GM06990 (cell line): ENCODE measurements around the gene ESR1.

ENCODE experiments used
- DNase-seq: peaks from one replicate; pipeline ENCODE4 v3.0.0-alpha.2; 2011; ENCODE audit not compliant: insufficient read length; ENCODE audit errors: extremely low read depth
- H3K27me3 ChIP-seq: replicated peaks from 2 replicates; pipeline ENCODE4 v1.6.0; 2011; ENCODE audit warnings: low read length; ENCODE audit not compliant: control insufficient read depth, insufficient read depth
- H3K36me3 ChIP-seq: 2 replicates; pipeline ENCODE4 v1.5.1; 2011; ENCODE audit warnings: low read length; ENCODE audit not compliant: control insufficient read depth, insufficient read depth
- H3K4me3 ChIP-seq: replicated peaks from 2 replicates; pipeline ENCODE4 v1.5.1; 2011; ENCODE audit warnings: low read depth, mild to moderate bottlenecking, control low read depth, low read length
- TF ChIP-seq, protein P1 (sequence below): IDR thresholded peaks from 2 replicates; pipeline ENCODE4 v1.5.1; 2011; ENCODE audit warnings: low read length, control low read depth, mild to moderate bottlenecking, inconsistent platforms; ENCODE audit not compliant: insufficient read depth, poor library complexity, severe bottlenecking

Gene ESR1

DNA sequence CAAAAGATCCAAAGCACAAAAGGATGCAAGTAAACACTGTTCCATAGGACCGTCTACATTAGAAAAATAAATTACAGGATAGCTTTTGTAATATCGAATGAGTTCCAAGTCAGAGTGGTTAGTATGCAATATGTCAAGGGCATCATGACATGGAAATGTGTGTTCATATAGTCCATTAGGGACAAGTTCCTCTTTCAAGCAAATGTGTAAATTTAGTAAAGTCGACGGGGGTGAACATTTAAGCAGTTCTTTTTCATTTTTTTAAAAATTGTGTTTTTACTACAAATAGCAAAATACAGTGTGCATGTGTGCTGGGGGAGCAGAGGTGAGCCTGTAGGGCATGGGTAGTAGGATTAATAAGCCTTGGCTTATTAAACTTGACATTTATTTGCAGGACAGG lies 359.0 kb downstream of the ESR1 start:
- TF ChIP-seq, protein P1, sequence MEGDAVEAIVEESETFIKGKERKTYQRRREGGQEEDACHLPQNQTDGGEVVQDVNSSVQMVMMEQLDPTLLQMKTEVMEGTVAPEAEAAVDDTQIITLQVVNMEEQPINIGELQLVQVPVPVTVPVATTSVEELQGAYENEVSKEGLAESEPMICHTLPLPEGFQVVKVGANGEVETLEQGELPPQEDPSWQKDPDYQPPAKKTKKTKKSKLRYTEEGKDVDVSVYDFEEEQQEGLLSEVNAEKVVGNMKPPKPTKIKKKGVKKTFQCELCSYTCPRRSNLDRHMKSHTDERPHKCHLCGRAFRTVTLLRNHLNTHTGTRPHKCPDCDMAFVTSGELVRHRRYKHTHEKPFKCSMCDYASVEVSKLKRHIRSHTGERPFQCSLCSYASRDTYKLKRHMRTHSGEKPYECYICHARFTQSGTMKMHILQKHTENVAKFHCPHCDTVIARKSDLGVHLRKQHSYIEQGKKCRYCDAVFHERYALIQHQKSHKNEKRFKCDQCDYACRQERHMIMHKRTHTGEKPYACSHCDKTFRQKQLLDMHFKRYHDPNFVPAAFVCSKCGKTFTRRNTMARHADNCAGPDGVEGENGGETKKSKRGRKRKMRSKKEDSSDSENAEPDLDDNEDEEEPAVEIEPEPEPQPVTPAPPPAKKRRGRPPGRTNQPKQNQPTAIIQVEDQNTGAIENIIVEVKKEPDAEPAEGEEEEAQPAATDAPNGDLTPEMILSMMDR: no peak
- Histone ChIP-seq H3K4me3 (no peak overlapping the region), H3K36me3 (no peaks in the 10 kb centered on the region), H3K27me3 (no peaks in the 10 kb centered on the region)
- DNase-seq: no peak

DNA sequence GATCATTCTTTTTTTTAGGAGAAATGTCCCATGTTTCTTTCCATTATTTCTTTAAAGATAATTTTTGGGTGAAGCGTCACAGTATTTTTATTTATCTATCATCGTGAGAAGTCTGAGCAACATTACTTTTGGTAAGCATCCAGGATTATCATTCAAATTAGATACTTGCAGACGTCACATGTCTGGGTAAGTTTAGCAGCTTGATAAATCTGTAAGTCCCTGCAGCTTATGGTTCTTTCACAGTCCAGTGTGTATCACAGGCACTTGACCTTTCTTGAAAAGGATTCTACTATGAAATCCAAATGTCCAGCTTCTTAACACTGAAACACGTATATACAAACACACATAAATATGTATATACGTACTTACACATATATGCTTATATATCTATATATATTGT lies 359.4 kb downstream of the ESR1 start:
- Histone ChIP-seq H3K4me3 (no peak overlapping the region), H3K27me3 (no peaks in the 10 kb centered on the region), H3K36me3 (no peaks in the 10 kb centered on the region)
- TF ChIP-seq, protein P1: no peak
- no peak for DNase-seq

DNA sequence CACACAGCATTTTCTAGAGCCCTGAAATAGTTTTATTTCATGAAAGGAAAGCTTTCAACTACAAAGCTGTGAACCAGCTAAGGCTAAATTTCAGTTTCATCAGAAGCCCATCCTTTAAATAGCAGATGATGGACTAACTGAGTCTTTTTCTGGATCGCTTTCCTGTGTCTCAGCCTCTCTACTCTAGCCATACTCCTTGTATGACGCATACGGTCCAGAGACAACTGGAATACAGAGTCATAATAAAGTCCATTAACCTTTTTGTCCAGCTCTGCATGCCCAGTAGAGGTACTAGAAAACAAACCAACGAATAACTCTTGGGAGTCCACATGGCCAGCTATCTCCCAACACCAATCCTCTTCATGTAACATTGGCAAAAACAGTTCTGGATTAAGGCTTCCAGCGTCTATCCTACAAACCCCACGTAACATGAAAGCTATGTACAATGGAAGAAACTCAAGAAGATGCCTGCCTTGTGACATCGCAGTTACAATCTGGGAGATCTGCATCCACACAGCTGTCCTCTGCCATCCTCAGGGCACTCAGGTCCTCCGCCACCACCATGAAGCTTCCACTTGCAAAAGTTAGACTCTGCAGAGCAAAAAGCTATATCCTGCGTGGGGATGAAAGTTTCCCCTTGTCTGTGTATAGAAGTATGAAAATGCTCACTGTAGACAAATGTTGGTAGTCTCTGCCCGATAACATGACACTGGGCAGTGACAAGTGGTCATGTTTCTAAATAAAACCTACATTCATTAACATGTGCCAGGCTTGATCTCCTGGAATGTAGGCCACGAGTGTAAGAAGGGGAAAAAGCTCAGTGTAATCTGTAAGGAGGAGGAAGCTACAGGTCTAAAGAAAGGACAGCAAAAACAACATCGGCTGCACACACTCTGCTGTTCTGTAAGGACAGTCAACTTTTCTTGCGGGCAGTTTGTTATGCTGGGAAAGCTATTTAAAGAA lies 360.4 kb downstream of the ESR1 start:
- DNase-seq: no peak
- Histone ChIP-seq H3K4me3 (no peak overlapping the region), H3K36me3 (no peaks in the 10 kb centered on the region), H3K27me3 (no peaks in the 10 kb centered on the region)
- TF ChIP-seq, protein P1: no peak

DNA sequence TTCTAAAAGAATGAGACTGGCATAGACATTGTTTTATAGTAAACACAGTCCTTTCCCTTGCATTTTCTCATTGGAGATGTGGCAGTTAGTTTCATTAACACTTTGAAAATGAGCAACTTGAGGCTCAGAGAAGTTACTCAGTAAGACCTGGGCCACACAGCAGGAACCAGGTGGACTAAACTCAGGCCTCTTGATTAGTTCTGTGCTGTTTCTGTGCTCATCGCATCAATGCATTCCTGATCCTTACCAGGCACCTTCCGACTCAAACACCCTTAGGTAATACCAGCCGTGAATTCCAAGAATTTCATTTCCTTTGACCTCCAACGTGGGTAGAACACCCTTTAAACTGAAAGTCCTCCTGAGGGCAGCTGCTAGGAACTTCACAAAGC lies 362.8 kb downstream of the ESR1 start:
- H3K27me3 ChIP-seq: no peaks in the 10 kb centered on the region
- H3K36me3 ChIP-seq: no peaks in the 10 kb centered on the region
- no peak overlapping the region for H3K4me3 ChIP-seq
- DNase-seq: no peak
- TF ChIP-seq, protein P1: no peak

DNA sequence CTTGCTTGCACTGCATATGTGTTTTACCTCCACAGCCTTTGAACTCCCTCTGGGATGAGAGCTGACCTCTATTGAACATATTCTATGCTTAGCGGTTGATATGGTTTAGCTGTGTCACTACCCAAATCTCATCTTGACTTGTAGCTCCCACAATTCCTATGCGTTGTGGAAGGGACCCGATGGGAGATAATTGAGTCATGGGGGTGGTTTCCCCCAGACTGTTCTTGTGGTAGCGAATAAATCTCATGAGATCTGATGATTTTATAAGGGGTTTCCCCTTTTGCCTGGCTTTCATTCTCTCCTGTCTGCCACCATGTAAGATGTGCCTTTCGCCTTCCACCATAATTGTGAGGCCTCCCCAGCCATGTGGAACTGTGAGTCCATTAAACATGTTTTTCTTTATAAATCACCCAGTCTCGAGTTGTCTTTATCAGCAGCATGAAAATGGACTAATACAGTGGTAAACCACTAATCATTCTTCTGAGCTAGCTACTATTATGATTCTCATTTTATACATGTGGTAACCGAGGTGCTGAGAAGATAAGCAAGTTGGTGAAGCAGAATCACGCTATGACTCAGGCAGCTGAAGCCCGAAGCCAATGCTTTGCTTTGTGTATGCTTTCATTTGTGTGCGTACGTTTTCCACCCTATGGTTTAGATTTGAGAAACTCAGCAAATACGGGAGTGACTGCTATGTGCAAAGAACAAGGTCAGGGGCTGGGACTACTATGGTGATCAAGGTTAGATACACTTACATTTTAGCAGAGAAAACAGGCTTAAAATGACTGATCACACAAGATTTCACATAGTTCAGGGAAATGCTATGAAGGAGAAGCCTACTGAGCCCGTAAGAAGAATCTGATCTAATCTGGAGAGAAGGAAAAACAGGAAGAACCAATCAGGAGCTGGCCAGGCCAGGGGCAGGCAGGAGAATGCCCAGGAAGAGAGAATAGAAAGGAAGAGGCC lies 363.5 kb downstream of the ESR1 start:
- peak; percentile 75 for DNase-seq
- H3K4me3 ChIP-seq: peak overlapping the region; percentile 33
- TF ChIP-seq, protein P1: no peak
- no peaks in the 10 kb centered on the region for H3K36me3 ChIP-seq
- H3K27me3 ChIP-seq: no peaks in the 10 kb centered on the region
